ENCODE measurements around the gene EVPL. TPM values are rescaled to one million over a fixed set of nuclear protein-coding genes. Genes with fewer than 3 reads are reported as not detected.
"Not testable (repeated sequence)": the region's sequence is repeated elsewhere in the genome, so short reads cannot be mapped to it uniquely, and the experiment has no call there.

The EVPL gene
- total RNA-seq, 1 donor from 2014 or later: not detected

DNA sequence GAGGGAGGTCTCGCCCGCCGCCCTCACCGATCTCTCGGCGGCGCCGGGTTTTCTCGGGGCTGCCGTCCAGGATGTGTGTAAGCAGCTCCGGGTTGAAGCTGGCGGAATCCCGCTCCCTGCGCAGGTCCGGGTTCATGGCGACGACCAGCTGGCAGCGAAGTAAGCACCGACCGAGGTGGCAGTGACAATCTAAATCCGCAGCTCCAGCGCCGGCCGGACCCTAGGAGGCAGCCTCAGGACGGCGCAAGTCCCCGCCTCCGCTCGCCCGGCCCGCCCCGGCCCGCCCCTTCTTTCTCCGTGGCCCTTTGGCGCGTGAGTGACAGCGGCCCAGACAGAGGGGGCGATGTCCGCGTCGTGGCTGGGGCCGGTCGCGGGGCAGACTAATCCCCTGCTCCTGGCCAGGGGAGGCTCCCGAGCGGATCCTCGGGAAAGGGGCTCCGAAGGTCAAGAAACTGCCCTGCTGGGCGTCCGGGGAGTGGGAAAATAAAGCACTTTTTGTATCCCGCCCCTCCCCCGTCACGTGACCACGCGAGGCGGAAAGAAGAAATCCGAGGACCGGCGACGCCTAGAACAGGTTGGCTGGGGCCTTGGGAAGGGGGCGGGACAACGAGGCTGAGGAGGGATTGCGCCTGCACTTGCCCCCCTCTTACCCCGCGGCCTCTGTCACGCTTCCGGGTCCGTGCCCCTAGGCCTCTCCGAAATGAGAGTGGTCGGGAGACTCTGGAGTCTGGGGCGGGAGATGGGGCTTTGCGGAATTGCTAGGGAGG is 48.0 kb downstream of the EVPL start, which contains the start of the genes ACOX1 and TEN1:
ACOX1 (minus strand) TSS at position 229 of the 767 bp plus-strand sequence; CDS start at position 136, 93 bp downstream.
TEN1 (plus strand) TSS at position 303 of the 767 bp plus-strand sequence. CDS start 6,953 bp downstream, outside the sequence.
- peak within 1 kb of the TSS; percentile 91 for H3K4me3 ChIP-seq
- DNase-seq: peak; percentile 98
- no peaks in the 10 kb centered on the region for H3K27me3 ChIP-seq (ENCODE audit: low read depth)
- H3K27ac ChIP-seq (replicated peaks): peak within 1 kb of the TSS; percentile 100
- H3K4me1 ChIP-seq: peaks cover 81% of the 10 kb centered on the region
- intact Hi-C loops (cut with micrococcal nuclease): no loop called here
- TF ChIP-seq, protein P1, sequence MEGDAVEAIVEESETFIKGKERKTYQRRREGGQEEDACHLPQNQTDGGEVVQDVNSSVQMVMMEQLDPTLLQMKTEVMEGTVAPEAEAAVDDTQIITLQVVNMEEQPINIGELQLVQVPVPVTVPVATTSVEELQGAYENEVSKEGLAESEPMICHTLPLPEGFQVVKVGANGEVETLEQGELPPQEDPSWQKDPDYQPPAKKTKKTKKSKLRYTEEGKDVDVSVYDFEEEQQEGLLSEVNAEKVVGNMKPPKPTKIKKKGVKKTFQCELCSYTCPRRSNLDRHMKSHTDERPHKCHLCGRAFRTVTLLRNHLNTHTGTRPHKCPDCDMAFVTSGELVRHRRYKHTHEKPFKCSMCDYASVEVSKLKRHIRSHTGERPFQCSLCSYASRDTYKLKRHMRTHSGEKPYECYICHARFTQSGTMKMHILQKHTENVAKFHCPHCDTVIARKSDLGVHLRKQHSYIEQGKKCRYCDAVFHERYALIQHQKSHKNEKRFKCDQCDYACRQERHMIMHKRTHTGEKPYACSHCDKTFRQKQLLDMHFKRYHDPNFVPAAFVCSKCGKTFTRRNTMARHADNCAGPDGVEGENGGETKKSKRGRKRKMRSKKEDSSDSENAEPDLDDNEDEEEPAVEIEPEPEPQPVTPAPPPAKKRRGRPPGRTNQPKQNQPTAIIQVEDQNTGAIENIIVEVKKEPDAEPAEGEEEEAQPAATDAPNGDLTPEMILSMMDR (IDR thresholded peaks at IDR 0.05; ENCODE audit: borderline replicate concordance): peak; percentile 53
- no peaks in the 10 kb centered on the region for H3K9me3 ChIP-seq (replicated peaks)
- H3K36me3 ChIP-seq: peaks cover 11% of the 10 kb centered on the region

DNA sequence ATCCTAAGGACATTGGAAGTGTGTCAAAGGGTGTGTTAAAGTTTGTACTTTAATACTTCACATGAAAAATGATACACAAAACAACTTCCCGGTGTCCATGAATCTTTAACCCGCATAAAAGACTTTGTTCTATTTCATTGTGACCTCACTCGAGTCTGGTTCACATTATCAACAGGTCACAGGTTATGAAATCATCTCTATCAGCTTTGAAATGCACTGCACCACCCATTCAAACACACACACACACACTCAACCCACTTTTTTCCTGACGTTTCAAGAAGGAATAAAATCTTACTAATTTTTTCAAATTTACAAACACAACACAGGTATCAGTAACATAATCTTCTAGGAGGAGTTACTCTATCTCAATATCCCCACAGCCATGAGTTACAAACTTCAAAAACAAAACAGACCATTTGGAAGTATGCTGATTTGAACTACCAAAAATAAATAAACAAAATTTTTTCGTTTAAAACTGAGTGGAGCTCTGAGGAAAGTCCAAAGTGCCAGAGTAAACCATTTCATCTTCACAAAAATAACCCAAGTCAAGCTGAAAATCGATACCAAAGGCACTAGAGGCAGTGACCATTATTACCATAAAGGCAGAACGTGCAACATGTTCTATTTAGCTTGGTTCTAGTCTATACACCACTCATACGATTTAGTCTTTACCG is 50.8 kb downstream of the EVPL start:
- Histone ChIP-seq H3K27me3 (ENCODE audit: low read depth) (no peaks in the 10 kb centered on the region), H3K4me1 (peaks cover 94% of the 10 kb centered on the region), H3K4me3 (peak overlapping the region; percentile 91), H3K9me3 (replicated peaks) (no peaks in the 10 kb centered on the region), H3K36me3 (peaks cover 37% of the 10 kb centered on the region), H3K27ac (replicated peaks) (peak overlapping the region; percentile 75)
- no peak for DNase-seq
- TF ChIP-seq, protein P1 (IDR thresholded peaks at IDR 0.05; ENCODE audit: borderline replicate concordance): no peak
- intact Hi-C loops (cut with micrococcal nuclease): no loop called here

DNA sequence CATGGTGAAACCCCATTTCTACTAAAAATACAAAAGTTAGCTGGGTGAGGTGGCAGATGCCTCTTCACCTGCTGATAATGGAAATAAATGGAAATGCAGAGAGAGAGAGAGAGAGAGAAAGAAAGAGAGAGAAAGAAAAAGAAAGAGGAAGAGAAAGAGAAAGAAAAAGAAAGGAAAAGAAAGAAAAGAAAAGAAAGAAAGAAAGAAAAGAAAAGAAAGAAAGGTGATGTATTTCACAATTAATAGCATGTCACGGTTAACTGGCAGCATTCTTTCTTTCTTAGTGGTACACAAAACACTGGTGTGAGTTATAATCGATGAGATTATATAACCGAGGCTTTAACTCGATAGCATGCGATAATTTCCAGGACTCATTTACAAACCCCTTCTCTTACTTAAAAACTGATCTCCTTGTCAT is 51.3 kb downstream of the EVPL start:
- TF ChIP-seq, protein P1 (IDR thresholded peaks at IDR 0.05; ENCODE audit: borderline replicate concordance): no peak
- DNase-seq: no peak
- H3K27ac ChIP-seq (replicated peaks): peak overlapping the region; percentile 75
- H3K4me3 ChIP-seq: peak overlapping the region; percentile 91
- H3K9me3 ChIP-seq (replicated peaks): no peaks in the 10 kb centered on the region
- H3K4me1 ChIP-seq: peaks cover 90% of the 10 kb centered on the region
- peaks cover 41% of the 10 kb centered on the region for H3K36me3 ChIP-seq
- no peaks in the 10 kb centered on the region for H3K27me3 ChIP-seq (ENCODE audit: low read depth)
- intact Hi-C loops (cut with micrococcal nuclease): no loop called here

DNA sequence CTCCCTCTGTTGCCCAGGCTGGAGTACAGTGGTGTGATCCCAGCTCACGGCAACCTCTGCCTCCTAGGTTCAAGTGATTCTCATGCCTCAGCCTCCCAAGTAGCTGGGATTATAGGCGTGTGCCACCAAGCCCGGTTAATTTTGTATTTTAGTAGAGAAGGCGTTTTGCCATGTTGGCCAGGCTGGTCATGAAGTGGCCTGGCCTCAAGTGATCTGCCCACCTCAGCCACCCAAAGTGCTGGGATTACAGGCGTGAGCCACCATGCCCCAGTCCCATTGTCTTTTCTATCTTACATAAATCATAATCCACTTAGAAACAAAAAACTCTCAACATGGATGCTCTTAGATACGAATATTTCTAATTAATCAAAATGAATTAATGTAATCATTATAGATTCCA is 51.9 kb downstream of the EVPL start:
- H3K4me3 ChIP-seq: peak overlapping the region; percentile 91
- intact Hi-C loops (cut with micrococcal nuclease); DNase-seq; H3K9me3 ChIP-seq (replicated peaks); H3K27me3 ChIP-seq (ENCODE audit: low read depth): not testable (repeated sequence)
- peaks cover 90% of the 10 kb centered on the region for H3K4me1 ChIP-seq
- peaks cover 44% of the 10 kb centered on the region for H3K36me3 ChIP-seq
- peak overlapping the region; percentile 75 for H3K27ac ChIP-seq (replicated peaks)

DNA sequence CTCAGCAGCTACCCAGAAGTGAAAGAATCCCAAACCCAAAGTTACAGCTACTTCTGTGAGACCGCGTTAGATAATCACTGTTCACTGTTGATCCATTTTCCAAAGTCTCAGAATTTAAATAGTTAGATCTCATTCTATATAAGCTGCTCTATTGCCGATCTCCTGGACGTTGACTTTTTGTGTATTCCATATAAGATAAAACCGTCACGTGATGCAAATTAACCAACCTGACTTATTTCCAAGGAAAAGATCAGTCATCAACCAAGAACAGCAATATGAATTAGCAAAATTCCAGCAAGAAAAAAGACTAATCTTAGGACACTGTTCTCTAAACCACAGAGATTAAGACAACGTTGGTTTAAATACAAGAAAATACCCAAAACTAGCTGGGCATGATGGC is 56.5 kb downstream of the EVPL start:
- H3K9me3 ChIP-seq (replicated peaks): no peaks in the 10 kb centered on the region
- peaks cover 58% of the 10 kb centered on the region for H3K4me1 ChIP-seq
- H3K36me3 ChIP-seq: peaks cover 66% of the 10 kb centered on the region
- no peaks in the 10 kb centered on the region for H3K27me3 ChIP-seq (ENCODE audit: low read depth)
- no peak for DNase-seq
- peak overlapping the region; percentile 7 for H3K27ac ChIP-seq (replicated peaks)
- no peak overlapping the region for H3K4me3 ChIP-seq
- TF ChIP-seq, protein P1 (IDR thresholded peaks at IDR 0.05; ENCODE audit: borderline replicate concordance): no peak
- intact Hi-C loops (cut with micrococcal nuclease): no loop called here
